Activated CD4-positive, alpha-beta memory T cell treated with anti-CD3 and anti-CD28 coated beads, Interleukin-2, amount 10 ng/mL, durations not matched to agents 7 days and 5 days (primary cell): ENCODE results near the gene AGBL3. TPM values are rescaled to one million over a fixed set of nuclear protein-coding genes. Genes with fewer than 3 reads are reported as not detected.
"Not testable (repeated sequence)": the region's sequence is repeated elsewhere in the genome, so short reads cannot be mapped to it uniquely, and the experiment has no call there.

ENCODE experiments used
- CTCF ChIA-PET: fragments of 350-600 bp; sonication (Branson Sonifier 250); formaldehyde crosslinking; loops from one replicate; lab custom pipeline; 2021; ENCODE audit warnings: antibody characterized with exemption, inconsistent platforms; lab: Charles Lee
- POLR2A ChIA-PET: fragments of 350-600 bp; sonication (Branson Sonifier 250); formaldehyde crosslinking; loops from one replicate; lab custom pipeline; 2021; ENCODE audit warnings: antibody characterized with exemption; lab: Charles Lee
- DNase-seq: peaks from one replicate; pipeline ENCODE4 v3.0.0-alpha.2; 2020
- H3K27ac Mint-ChIP-seq: one replicate; pipeline ENCODE4 v1.8.0; 2021; ENCODE audit warnings: mild to moderate bottlenecking, mixed read lengths
- H3K27me3 Mint-ChIP-seq: one replicate; pipeline ENCODE4 v1.8.0; 2021; ENCODE audit warnings: mixed read lengths
- H3K36me3 Mint-ChIP-seq: one replicate; pipeline ENCODE4 v1.8.0; 2021; ENCODE audit warnings: low read depth, mixed read lengths
- H3K4me1 Mint-ChIP-seq: one replicate; pipeline ENCODE4 v1.8.0; 2021; ENCODE audit warnings: mixed read lengths
- H3K4me3 Mint-ChIP-seq: one replicate; pipeline ENCODE4 v1.8.0; 2021; ENCODE audit warnings: mild to moderate bottlenecking, mixed read lengths
- H3K9me3 Mint-ChIP-seq: one replicate; pipeline ENCODE4 v1.8.0; 2021; ENCODE audit warnings: mixed read lengths
- total RNA-seq, 2 experiments: library from RNA; stranded (reverse); gene quantifications; one replicate each; pipeline ENCODE4 v1.2.3, GENCODE V29; 2021

Gene AGBL3
- total RNA-seq, 2 experiments from 2014 or later, result 2.8 to 3.4 TPM

- no peak overlapping the region for H3K4me3 Mint-ChIP-seq
- H3K27me3 Mint-ChIP-seq, result peaks cover 1% of the 10 kb centered on the region
- no peak for DNase-seq
- H3K4me1 Mint-ChIP-seq, result no peaks in the 10 kb centered on the region
- POLR2A ChIA-PET, result no interaction called here
- CTCF ChIA-PET, result no interaction called here
- no peaks in the 10 kb centered on the region for H3K9me3 Mint-ChIP-seq
- no peaks in the 10 kb centered on the region for H3K36me3 Mint-ChIP-seq
- no peak overlapping the region for H3K27ac Mint-ChIP-seq
These were observed 25.9 kb downstream of the AGBL3 start for GRCh38 chr7:135012229-135012628.

- POLR2A ChIA-PET, result no interaction called here
- peaks cover 2% of the 10 kb centered on the region for H3K9me3 Mint-ChIP-seq
- H3K27ac Mint-ChIP-seq, result no peak overlapping the region
- no peaks in the 10 kb centered on the region for H3K4me1 Mint-ChIP-seq
- H3K4me3 Mint-ChIP-seq, result no peak overlapping the region
- H3K36me3 Mint-ChIP-seq, result no peaks in the 10 kb centered on the region
- DNase-seq, result no peak
- CTCF ChIA-PET, result no interaction called here
- H3K27me3 Mint-ChIP-seq, result no peaks in the 10 kb centered on the region
These were observed 37.3 kb downstream of the AGBL3 start for GRCh38 chr7:135023622-135024021.

GRCh38 chr7:135035252-135035651 lies 48.9 kb downstream of the AGBL3 start:
- no peaks in the 10 kb centered on the region for H3K36me3 Mint-ChIP-seq

GRCh38 chr7:135067017-135067416 lies 80.7 kb downstream of the AGBL3 start:
- H3K4me1 Mint-ChIP-seq, result not testable (repeated sequence)

More at GRCh38 chr7:135035252-135035651, 48.9 kb downstream of the AGBL3 start:
- Mint-ChIP-seq H3K9me3 (no peaks in the 10 kb centered on the region), H3K4me1 (no peaks in the 10 kb centered on the region), H3K27ac (no peak overlapping the region), H3K4me3 (no peak overlapping the region), H3K27me3 (peaks cover 6% of the 10 kb centered on the region)
- no peak for DNase-seq
- ChIA-PET CTCF (no interaction called here), POLR2A (no interaction called here)

GRCh38 chr7:135074096-135074495 lies 87.8 kb downstream of the AGBL3 start:
- no peak for DNase-seq
- Mint-ChIP-seq H3K4me3 (no peak overlapping the region), H3K27ac (no peak overlapping the region), H3K27me3 (no peaks in the 10 kb centered on the region), H3K36me3 (no peaks in the 10 kb centered on the region), H3K4me1 (no peaks in the 10 kb centered on the region), H3K9me3 (peaks cover 3% of the 10 kb centered on the region)
- ChIA-PET CTCF (no interaction called here), POLR2A (no interaction called here)

More at GRCh38 chr7:135067017-135067416, 80.7 kb downstream of the AGBL3 start:
- POLR2A ChIA-PET, H3K4me3 Mint-ChIP-seq, H3K27ac Mint-ChIP-seq, H3K27me3 Mint-ChIP-seq, H3K36me3 Mint-ChIP-seq, DNase-seq, CTCF ChIA-PET: not testable (repeated sequence)
- peaks cover 13% of the 10 kb centered on the region for H3K9me3 Mint-ChIP-seq

GRCh38 chr7:135074531-135074930 lies 88.2 kb downstream of the AGBL3 start:
- H3K27ac Mint-ChIP-seq, result no peak overlapping the region
- peaks cover 3% of the 10 kb centered on the region for H3K9me3 Mint-ChIP-seq
- no peaks in the 10 kb centered on the region for H3K27me3 Mint-ChIP-seq
- H3K4me3 Mint-ChIP-seq, result no peak overlapping the region
- no peak for DNase-seq
- ChIA-PET POLR2A (no interaction called here), CTCF (no interaction called here)
- no peaks in the 10 kb centered on the region for H3K36me3 Mint-ChIP-seq
- no peaks in the 10 kb centered on the region for H3K4me1 Mint-ChIP-seq

GRCh38 chr7:135075716-135076115 lies 89.4 kb downstream of the AGBL3 start:
- no peak for DNase-seq
- no peak overlapping the region for H3K27ac Mint-ChIP-seq
- peaks cover 3% of the 10 kb centered on the region for H3K9me3 Mint-ChIP-seq
- H3K27me3 Mint-ChIP-seq, result no peaks in the 10 kb centered on the region
- H3K36me3 Mint-ChIP-seq, result no peaks in the 10 kb centered on the region
- CTCF ChIA-PET, result no interaction called here
- no peak overlapping the region for H3K4me3 Mint-ChIP-seq
- no peaks in the 10 kb centered on the region for H3K4me1 Mint-ChIP-seq
- POLR2A ChIA-PET, result no interaction called here

GRCh38 chr7:135076882-135077281 lies 90.6 kb downstream of the AGBL3 start:
- H3K27ac Mint-ChIP-seq, result no peak overlapping the region
- CTCF ChIA-PET, result no interaction called here

GRCh38 chr7:135077642-135078041 lies 91.3 kb downstream of the AGBL3 start:
- Mint-ChIP-seq H3K4me3 (no peak overlapping the region), H3K27me3 (no peaks in the 10 kb centered on the region), H3K36me3 (no peaks in the 10 kb centered on the region), H3K4me1 (no peaks in the 10 kb centered on the region), H3K27ac (no peak overlapping the region), H3K9me3 (no peaks in the 10 kb centered on the region)
- ChIA-PET POLR2A (no interaction called here), CTCF (no interaction called here)
- no peak for DNase-seq

More at GRCh38 chr7:135076882-135077281, 90.6 kb downstream of the AGBL3 start:
- POLR2A ChIA-PET, result no interaction called here
- Mint-ChIP-seq H3K27me3 (no peaks in the 10 kb centered on the region), H3K36me3 (no peaks in the 10 kb centered on the region), H3K9me3 (no peaks in the 10 kb centered on the region), H3K4me1 (no peaks in the 10 kb centered on the region), H3K4me3 (no peak overlapping the region)
- no peak for DNase-seq

- Mint-ChIP-seq H3K4me1 (no peaks in the 10 kb centered on the region), H3K4me3 (no peak overlapping the region), H3K36me3 (no peaks in the 10 kb centered on the region), H3K27me3 (no peaks in the 10 kb centered on the region), H3K27ac (no peak overlapping the region), H3K9me3 (no peaks in the 10 kb centered on the region)
- ChIA-PET CTCF (no interaction called here), POLR2A (no interaction called here)
- DNase-seq, result no peak
These were observed 91.7 kb downstream of the AGBL3 start for GRCh38 chr7:135078051-135078450.

- Mint-ChIP-seq H3K4me1 (no peaks in the 10 kb centered on the region), H3K27me3 (no peaks in the 10 kb centered on the region), H3K4me3 (no peak overlapping the region), H3K27ac (no peak overlapping the region), H3K36me3 (no peaks in the 10 kb centered on the region), H3K9me3 (no peaks in the 10 kb centered on the region)
- POLR2A ChIA-PET, result no interaction called here
- CTCF ChIA-PET, result no interaction called here
- DNase-seq, result no peak
These were observed 92.8 kb downstream of the AGBL3 start for GRCh38 chr7:135079068-135079467.

- no peak for DNase-seq
- H3K9me3 Mint-ChIP-seq, result peaks cover 3% of the 10 kb centered on the region
- ChIA-PET CTCF (no interaction called here), POLR2A (no interaction called here)
- no peak overlapping the region for H3K27ac Mint-ChIP-seq
- no peaks in the 10 kb centered on the region for H3K27me3 Mint-ChIP-seq
- no peak overlapping the region for H3K4me3 Mint-ChIP-seq
- H3K36me3 Mint-ChIP-seq, result no peaks in the 10 kb centered on the region
- H3K4me1 Mint-ChIP-seq, result no peaks in the 10 kb centered on the region
These were observed 96.7 kb downstream of the AGBL3 start for GRCh38 chr7:135083005-135083404.

- H3K27ac Mint-ChIP-seq, result no peak overlapping the region
- H3K27me3 Mint-ChIP-seq, result no peaks in the 10 kb centered on the region
- H3K9me3 Mint-ChIP-seq, result peaks cover 13% of the 10 kb centered on the region
- POLR2A ChIA-PET, result no interaction called here
- DNase-seq, result no peak
- H3K4me3 Mint-ChIP-seq, result no peak overlapping the region
- no peaks in the 10 kb centered on the region for H3K36me3 Mint-ChIP-seq
- CTCF ChIA-PET, result no interaction called here
- H3K4me1 Mint-ChIP-seq, result no peaks in the 10 kb centered on the region
These were observed 102.3 kb downstream of the AGBL3 start for GRCh38 chr7:135088566-135088965.

- no peak overlapping the region for H3K4me3 Mint-ChIP-seq
- no peak for DNase-seq
- POLR2A ChIA-PET, result no interaction called here
- no peaks in the 10 kb centered on the region for H3K4me1 Mint-ChIP-seq
- H3K9me3 Mint-ChIP-seq, result peaks cover 13% of the 10 kb centered on the region
- no peak overlapping the region for H3K27ac Mint-ChIP-seq
- H3K27me3 Mint-ChIP-seq, result no peaks in the 10 kb centered on the region
- H3K36me3 Mint-ChIP-seq, result no peaks in the 10 kb centered on the region
- CTCF ChIA-PET, result interaction anchor here (1.3 kb wide), 1 partner anchor 79 kb away, joined by 3 read pairs; the partner anchor contains the start of gene CYREN
These were observed 105.4 kb downstream of the AGBL3 start for GRCh38 chr7:135091717-135092116.
